DMS 273 treated with DMSO at 0.1 percent for 48 hours (cell line): ENCODE measurements around the gene VEGFB.

Experiments used
- DNase-seq: peaks from one replicate; lab custom pipeline; 2025; lab: John Stamatoyannopoulos, UW

The VEGFB gene

GRCh38 chr11:64211181-64211872 is 23.1 kb upstream of the VEGFB start:
- no peak for DNase-seq

GRCh38 chr11:64216879-64217278 is 17.5 kb upstream of the VEGFB start:
- no peak for DNase-seq

- DNase-seq: no peak
These were observed 15.6 kb upstream of the VEGFB start for GRCh38 chr11:64218628-64219353.

- no peak for DNase-seq
These were observed 15.1 kb upstream of the VEGFB start for GRCh38 chr11:64219354-64219684.

- no peak for DNase-seq
These were observed 14.6 kb upstream of the VEGFB start for GRCh38 chr11:64219755-64220154.

GRCh38 chr11:64220271-64220670 is 14.1 kb upstream of the VEGFB start:
- no peak for DNase-seq

- no peak for DNase-seq
These were observed 13.6 kb upstream of the VEGFB start for GRCh38 chr11:64220798-64221197.

- DNase-seq: peak; percentile 29
These were observed 11.8 kb upstream of the VEGFB start for GRCh38 chr11:64222651-64223000.

GRCh38 chr11:64223001-64223651 is 11.3 kb upstream of the VEGFB start:
- no peak for DNase-seq

GRCh38 chr11:64224151-64224890 is 10.1 kb upstream of the VEGFB start:
- no peak for DNase-seq

GRCh38 chr11:64224891-64225607 is 9.3 kb upstream of the VEGFB start:
- DNase-seq: no peak

GRCh38 chr11:64225608-64226506 is 8.5 kb upstream of the VEGFB start, which contains the start of the genes NUDT22 and TRPT1:
NUDT22 (plus strand) TSS chr11:64226274; CDS start chr11:64226653, 379 bp downstream.
TRPT1 (minus strand) TSS chr11:64226186; CDS start chr11:64225860, 326 bp downstream.
- DNase-seq: peak; percentile 17

- no peak for DNase-seq
These were observed 7.8 kb upstream of the VEGFB start for GRCh38 chr11:64226507-64227051.

- no peak for DNase-seq
These were observed 6.9 kb upstream of the VEGFB start for GRCh38 chr11:64227405-64227956.

GRCh38 chr11:64229090-64229743 is 5.2 kb upstream of the VEGFB start:
- no peak for DNase-seq

GRCh38 chr11:64229744-64230170 is 4.6 kb upstream of the VEGFB start:
- no peak for DNase-seq

- peak; percentile 45 for DNase-seq
These were observed 4.0 kb upstream of the VEGFB start, which contains the start of gene DNAJC4 for GRCh38 chr11:64230171-64230984. DNAJC4 (plus strand) TSS chr11:64230548; CDS start chr11:64230855, 307 bp downstream.

GRCh38 chr11:64230985-64231365 is 3.4 kb upstream of the VEGFB start:
- DNase-seq: no peak

GRCh38 chr11:64231546-64231945 is 2.8 kb upstream of the VEGFB start:
- no peak for DNase-seq
